Natural killer cell (primary cell): ENCODE data around the gene KPTN. TPM values are rescaled to one million over a fixed set of nuclear protein-coding genes. Genes with fewer than 3 reads are reported as not detected.

Source experiments
- ATAC-seq, 3 donors: fragments of 150-1000 bp in 2 of 3; fragments of 200-7000 bp in 1 of 3; cut with Tn5 transposase; 1 replicate in 1 of 3; 2 replicates in 2 of 3; pipeline ENCODE4 v1.10.0; 2021; ENCODE audit warnings: mild to moderate bottlenecking in 2 of 3, moderate library complexity in 2 of 3
- DNase-seq, 2 donors: peaks; one replicate each; pipeline versions ENCODE4 v3.0.0 to v3.0.0-alpha.2; 2013 to 2021; ENCODE audit warnings: mixed read lengths in 1 of 2
- H3K27ac ChIP-seq: one replicate; pipeline ENCODE4 v1.5.1; 2013; ENCODE audit warnings: mild to moderate bottlenecking, low read length
- H3K27me3 ChIP-seq: one replicate; pipeline ENCODE4 v1.6.1; 2013; ENCODE audit warnings: low read length; ENCODE audit not compliant: control insufficient read depth, insufficient read depth
- H3K36me3 ChIP-seq: one replicate; pipeline ENCODE4 v1.6.1; 2013; ENCODE audit warnings: low read length; ENCODE audit not compliant: control insufficient read depth, insufficient read depth
- H3K4me1 ChIP-seq: one replicate; pipeline ENCODE4 v1.6.1; 2013; ENCODE audit warnings: low read length; ENCODE audit not compliant: control insufficient read depth, insufficient read depth
- H3K4me3 ChIP-seq: one replicate; pipeline ENCODE4 v1.5.1; 2013; ENCODE audit warnings: low read length
- H3K9me3 ChIP-seq: one replicate; pipeline ENCODE4 v1.6.1; 2013; ENCODE audit warnings: low read length; ENCODE audit not compliant: control insufficient read depth, insufficient read depth
- H3K27ac Mint-ChIP-seq, 2 donors: one replicate each; pipeline ENCODE4 v1.8.0; 2022; ENCODE audit warnings: mild to moderate bottlenecking in 2 of 2, mixed read lengths in 2 of 2, moderate library complexity in 1 of 2
- H3K27me3 Mint-ChIP-seq, 2 donors: one replicate each; pipeline ENCODE4 v1.8.0; 2022; ENCODE audit warnings: low read depth in 2 of 2, mixed read lengths in 2 of 2
- H3K36me3 Mint-ChIP-seq: one replicate; pipeline ENCODE4 v1.8.0; 2022; ENCODE audit warnings: mixed read lengths
- H3K4me1 Mint-ChIP-seq, 2 donors: one replicate each; pipeline ENCODE4 v1.8.0; 2022; ENCODE audit warnings: mixed read lengths in 2 of 2
- H3K4me3 Mint-ChIP-seq: one replicate; pipeline ENCODE4 v1.8.0; 2022; ENCODE audit warnings: mild to moderate bottlenecking, moderate library complexity, mixed read lengths
- H3K9me3 Mint-ChIP-seq, 2 donors: one replicate each; pipeline ENCODE4 v1.8.0; 2022; ENCODE audit warnings: mixed read lengths in 2 of 2
- CTCF ChIP-seq: fragments of 200-600 bp; IDR thresholded peaks from one replicate; pipeline ENCODE4 v1.8.0; 2022; ENCODE audit warnings: antibody characterized with exemption
- WGBS: methylation state at CpG from one replicate; pipeline ENCODE4 v1.1.7; 2013; ENCODE audit warnings: missing lambda C conversion rate; ENCODE audit not compliant: insufficient coverage; 5-methylcytosine and 5-hydroxymethylcytosine counted together
- intact Hi-C: fragments of 100-400 bp; cut with micrococcal nuclease; formaldehyde crosslinking; loops from one replicate; pipeline ENCODE4 v1.14.2; 2022
- total RNA-seq, 4 donors: library from RNA; stranded (reverse); fragments of 120-200 nt in 1 of 4; gene quantifications; one replicate each; pipeline versions ENCODE4 v1.2.3 to v1.2.4, GENCODE V29; 2013 to 2022

KPTN gene
- total RNA-seq, 3 donors from 2014 or later (not counting 1 experiment from before 2014, with no cell fraction given) = 3.0 to 4.2 (median 3.6) TPM

GRCh38 chr19:47514869-47515588, 31.0 kb upstream of the KPTN start, which contains the start of gene NAPA:
Gene NAPA (minus strand): TSS chr19:47515063. CDS start chr19:47514940, 123 bp downstream.
- Mint-ChIP-seq H3K4me1 (peaks cover 56 to 90% of the 10 kb centered on the region in 2 donors), H3K36me3 (no peaks in the 10 kb centered on the region), H3K27me3 (no peaks in the 10 kb centered on the region), H3K4me3 (peak within 1 kb of the TSS; percentile 98), H3K9me3 (no peaks in the 10 kb centered on the region), H3K27ac (peak within 1 kb of the TSS; percentile 98 to 100)
- ATAC-seq (peak; percentile 90 to 97 (median 91)), DNase-seq (peak; percentile 100)
- Histone ChIP-seq H3K27ac (peak within 1 kb of the TSS; percentile 90), H3K36me3 (peaks cover 2% of the 10 kb centered on the region), H3K27me3 (no peaks in the 10 kb centered on the region), H3K9me3 (no peaks in the 10 kb centered on the region), H3K4me1 (peaks cover 75% of the 10 kb centered on the region), H3K4me3 (peak within 1 kb of the TSS; percentile 75)
- TF ChIP-seq CTCF = no peak
- under 1% methylated on average over 78 of the region's 78 CpGs for WGBS
- intact Hi-C loops = loop anchor here (1.0 to 5.0 kb wide), 6 partner anchors 26 to 94 kb away; partner anchors contain the start of genes BICRA, KPTN and ZNF541

GRCh38 chr19:47514151-47514868, 30.3 kb upstream of the KPTN start:
- peak overlapping the region; percentile 75 for H3K4me3 ChIP-seq
- Mint-ChIP-seq H3K36me3 (no peaks in the 10 kb centered on the region), H3K27me3 (no peaks in the 10 kb centered on the region), H3K4me1 (peaks cover 63 to 88% of the 10 kb centered on the region in 2 donors), H3K4me3 (peak overlapping the region; percentile 98), H3K9me3 (no peaks in the 10 kb centered on the region), H3K27ac (peak overlapping the region; percentile 98 to 100)
- WGBS = 7% methylated on average over 40 of the region's 40 CpGs
- H3K36me3 ChIP-seq = peaks cover 2% of the 10 kb centered on the region
- no peaks in the 10 kb centered on the region for H3K27me3 ChIP-seq
- H3K27ac ChIP-seq = peak overlapping the region; percentile 90
- intact Hi-C loops = loop anchor here (2.0 kb wide), 1 partner anchor 94 kb away; the partner anchor contains the start of gene BICRA
- peaks cover 71% of the 10 kb centered on the region for H3K4me1 ChIP-seq
- DNase-seq (no peak), ATAC-seq (peak in 2 of 3 donors; percentile 0)
- no peak for TF ChIP-seq CTCF
- H3K9me3 ChIP-seq = no peaks in the 10 kb centered on the region

DNA sequence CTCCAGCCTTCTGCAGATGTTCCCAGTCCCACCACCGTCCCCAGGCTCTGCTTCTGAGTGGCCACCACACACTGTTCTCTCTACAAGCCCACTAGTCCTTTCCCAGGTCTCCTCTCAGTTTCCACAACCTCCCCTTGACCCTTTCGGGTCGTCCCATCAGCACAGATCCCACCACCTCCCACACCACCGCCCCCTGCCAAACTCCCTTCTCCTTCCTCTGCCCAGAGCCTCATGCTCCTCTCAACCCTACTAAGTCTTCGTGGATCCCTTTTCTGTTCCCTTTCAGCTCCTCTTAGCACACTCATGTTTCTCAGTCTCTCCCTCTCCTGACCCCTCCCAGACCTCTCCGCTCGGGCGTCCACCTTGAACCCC, 28.9 kb upstream of the KPTN start:
- Histone ChIP-seq H3K27ac (no peak overlapping the region), H3K4me1 (peaks cover 57% of the 10 kb centered on the region), H3K4me3 (no peak overlapping the region), H3K9me3 (no peaks in the 10 kb centered on the region), H3K36me3 (peaks cover 2% of the 10 kb centered on the region), H3K27me3 (no peaks in the 10 kb centered on the region)
- ATAC-seq = no peak
- Mint-ChIP-seq H3K4me1 (peaks cover 58 to 83% of the 10 kb centered on the region in 2 donors), H3K9me3 (no peaks in the 10 kb centered on the region), H3K36me3 (no peaks in the 10 kb centered on the region), H3K4me3 (peak overlapping the region; percentile 98), H3K27ac (peak overlapping the region; percentile 98 to 100), H3K27me3 (no peaks in the 10 kb centered on the region)
- TF ChIP-seq CTCF = no peak
- 83% methylated on average over 8 of the region's 8 CpGs for whole genome bisulfite sequencing
- no peak for DNase-seq
- intact Hi-C loops = no loop called here
